NCI-H2029 treated with DMSO at 0.1 percent for 48 hours (cell line): Measurements from ENCODE around the gene MFAP2.
"Not testable (repeated sequence)": the region's sequence is repeated elsewhere in the genome, so short reads cannot be mapped to it uniquely, and the experiment has no call there.

ENCODE experiments used
- DNase-seq: peaks from one replicate; lab custom pipeline; 2025; lab: John Stamatoyannopoulos, UW

MFAP2 gene

DNA sequence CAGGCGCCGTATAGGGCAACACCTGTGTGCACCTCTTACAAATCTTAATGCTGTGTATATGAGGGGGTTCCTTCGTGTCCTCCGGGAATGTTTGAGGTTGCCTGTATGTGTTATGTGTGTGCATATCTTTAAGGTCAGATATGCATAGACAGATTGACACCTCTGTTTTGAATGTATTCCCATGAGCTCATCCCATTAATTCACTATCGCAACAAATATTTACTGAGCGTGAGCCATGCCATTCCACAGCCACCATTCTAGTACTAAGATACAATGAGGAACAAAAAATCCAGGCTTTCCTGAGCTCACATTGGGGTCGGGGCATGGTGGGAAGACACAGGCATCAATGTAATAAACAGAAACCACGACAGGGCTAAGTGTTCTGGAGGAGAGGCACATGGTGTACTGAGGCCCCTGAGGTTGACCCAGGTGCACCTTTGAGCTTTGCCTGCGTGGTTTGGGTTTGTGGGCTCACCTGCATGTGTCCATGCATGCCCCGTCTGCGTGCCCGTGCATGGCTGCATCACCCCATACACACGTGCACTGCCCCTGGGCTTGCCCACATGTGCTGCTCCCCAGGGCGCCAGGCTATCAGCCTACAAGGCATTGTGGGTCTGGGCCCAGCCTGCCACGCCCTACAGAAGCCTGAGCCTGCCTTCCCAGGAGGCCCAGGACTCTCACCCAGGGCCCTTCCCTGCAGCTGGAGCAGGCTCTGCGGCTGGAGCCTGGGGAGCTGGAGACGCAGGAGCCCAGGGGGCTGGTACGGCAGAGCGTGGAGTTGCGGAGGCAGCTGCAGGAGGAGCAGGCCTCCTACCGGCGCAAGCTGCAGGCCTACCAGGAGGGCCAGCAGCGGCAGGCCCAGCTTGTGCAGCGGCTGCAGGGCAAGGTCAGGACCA lies 51.0 kb downstream of the MFAP2 start:
- not testable (repeated sequence) for DNase-seq

DNA sequence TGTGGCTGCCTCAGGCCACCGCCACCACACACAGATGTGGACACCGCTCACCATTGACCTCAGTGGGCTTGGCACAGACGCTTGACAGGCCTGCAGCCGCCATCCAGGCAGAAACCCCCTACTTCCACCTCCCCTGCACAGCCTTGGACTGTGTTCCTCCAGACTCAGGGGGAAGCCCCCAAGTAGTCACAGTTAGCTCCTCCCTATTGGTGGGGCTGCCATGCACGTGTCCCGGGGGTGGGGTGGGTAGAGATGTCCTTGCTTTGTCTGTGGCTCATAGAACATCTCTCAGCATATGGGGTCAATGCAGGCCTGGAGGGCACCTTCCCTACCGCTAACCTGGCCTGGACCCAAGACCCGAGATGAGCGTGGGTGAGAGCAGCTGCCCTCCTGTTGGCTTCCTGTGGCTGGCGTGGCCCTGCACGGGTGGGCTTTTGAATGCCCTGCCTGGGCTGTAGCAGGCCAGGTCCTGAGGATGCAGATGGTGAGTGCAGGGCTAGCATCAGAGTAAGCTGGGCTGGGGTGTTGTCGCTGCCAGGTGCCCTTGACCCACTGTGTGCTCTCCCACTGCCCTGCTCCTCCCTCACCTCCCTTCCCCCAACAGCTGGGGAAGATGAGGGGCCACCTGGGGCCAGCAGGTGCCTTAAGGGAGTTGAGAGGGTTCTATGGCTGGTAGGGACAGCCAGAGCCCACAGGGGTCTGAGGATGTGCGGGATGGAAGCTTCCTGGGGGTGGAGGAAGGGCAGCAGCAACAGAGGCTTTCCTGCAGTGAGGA lies 52.5 kb downstream of the MFAP2 start:
- DNase-seq: no peak

DNA sequence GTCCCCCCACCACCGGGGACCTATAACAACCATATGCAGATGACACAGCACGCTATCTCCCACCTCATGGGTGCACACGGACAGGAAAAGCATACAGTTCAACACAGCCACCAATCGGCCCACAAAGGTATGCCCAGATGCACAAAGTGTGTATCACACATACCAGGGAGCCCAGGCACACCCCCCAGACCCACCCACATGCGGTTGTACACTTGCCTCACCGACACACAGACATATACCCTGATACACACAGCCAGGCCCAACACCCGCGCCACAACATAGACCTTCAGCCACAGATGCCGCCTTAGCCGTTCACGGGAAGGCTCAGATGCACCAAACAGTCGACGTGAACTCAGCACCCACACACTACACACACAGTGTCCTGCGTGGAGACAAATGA lies 53.2 kb downstream of the MFAP2 start:
- no peak for DNase-seq

DNA sequence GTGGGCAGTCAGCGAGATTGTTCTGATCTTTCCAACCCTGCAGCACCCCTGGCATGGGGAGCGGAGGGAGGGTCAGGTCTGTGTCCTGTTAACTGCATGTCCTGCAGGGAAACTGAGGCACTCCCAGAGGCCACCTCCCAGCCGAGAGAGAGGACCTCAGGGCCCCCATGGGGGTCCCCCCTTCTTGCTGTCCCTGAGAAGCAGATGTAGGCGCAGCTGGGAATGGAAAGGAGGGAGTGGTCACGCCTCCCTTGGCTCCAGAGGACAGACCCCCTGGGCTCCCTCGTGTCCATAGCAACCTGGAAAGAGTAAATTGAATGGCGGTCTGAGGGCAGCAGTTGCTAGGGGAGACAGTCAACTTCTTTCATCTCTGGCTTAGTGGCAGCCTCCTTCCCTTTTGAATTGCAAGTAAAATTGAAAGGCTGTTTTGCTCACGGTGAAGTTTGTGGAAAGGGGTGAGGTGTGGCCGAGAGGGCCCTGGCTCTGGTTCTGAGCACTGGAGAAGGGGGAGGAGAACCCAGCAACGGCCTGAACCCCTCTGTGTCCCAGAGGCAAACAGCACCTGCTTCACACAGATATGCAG lies 53.8 kb downstream of the MFAP2 start:
- no peak for DNase-seq

DNA sequence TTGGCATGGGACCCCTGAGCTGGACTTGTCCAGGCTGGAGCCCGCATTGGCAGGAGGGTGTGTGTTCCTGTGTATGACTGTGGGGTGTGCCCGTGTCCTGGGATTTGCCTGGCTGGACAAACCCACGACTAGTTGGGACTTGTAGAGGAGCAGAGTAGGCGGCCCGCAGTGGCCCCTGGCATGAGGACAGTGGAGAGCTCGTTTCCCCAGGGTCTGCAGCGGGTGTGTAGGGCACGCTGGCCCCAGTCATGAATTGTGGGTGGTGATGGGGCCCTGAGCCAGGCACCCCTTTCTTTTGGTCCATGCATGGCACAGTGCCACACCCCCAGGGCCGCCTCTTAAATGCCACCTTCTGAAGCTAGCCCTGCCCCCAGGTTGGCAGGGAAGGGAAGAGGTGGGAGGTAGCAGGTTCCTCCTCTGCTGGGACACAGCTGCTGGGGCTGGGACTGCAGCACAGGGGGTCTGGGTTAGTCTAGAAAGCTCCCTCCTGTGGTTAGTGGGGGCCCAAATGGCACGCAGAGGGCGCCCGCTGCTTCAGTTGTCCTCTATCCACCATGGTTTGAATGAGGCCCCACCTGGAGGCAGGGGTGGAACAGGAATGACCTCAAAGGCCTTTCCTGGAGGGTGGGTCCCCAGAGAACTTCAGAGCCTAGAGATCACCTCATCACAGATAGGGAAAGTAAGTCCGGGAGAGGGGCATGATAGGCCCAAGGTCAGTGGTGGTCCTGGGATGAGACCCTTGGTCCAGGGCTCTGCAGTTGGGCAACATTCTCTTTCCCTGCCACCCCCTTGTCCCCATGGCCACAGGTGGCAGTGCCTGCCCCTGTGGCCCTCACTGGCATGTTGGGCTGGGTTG lies 54.6 kb downstream of the MFAP2 start:
- DNase-seq: no peak

DNA sequence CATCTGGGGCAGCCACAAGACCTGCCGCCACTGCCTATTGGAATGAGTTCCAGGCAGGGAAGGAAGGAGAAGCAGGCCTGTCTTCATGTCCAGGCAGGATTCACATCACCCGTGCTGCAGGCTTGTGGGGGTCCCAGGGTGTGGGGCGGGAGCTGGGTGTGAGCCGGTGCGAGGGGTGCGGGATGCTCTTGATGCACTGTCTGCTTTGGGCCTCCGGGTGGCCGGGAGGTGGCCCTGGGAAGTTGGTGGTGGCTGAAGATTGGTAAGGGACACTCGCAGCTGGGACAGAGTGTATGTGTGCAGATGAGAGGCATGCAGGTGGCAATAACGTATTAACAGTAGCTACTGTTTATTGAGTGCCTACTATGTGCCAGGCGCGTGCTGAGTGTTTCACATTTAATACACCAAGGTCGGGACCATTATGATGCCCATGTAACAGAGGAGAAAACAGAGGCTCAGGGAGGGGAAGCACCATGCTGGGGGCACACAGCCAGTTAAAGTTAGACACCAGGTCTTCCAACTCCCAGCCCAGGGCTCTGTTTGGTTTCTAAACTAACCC lies 55.4 kb downstream of the MFAP2 start:
- no peak for DNase-seq
